Stimulated activated naive B cell treated with anti-CD40 and anti-IgM and Interleukin-4, amounts not matched to agents 10 μg/mL and 1 μg/mL and 100 μg/mL, for 72 hours (primary cell): Measurements from ENCODE around the gene DESI2.
A peak's percentile ranks its signal among the peaks of the same experiment; 100 is the strongest.

Experiments
- ATAC-seq, 2 donors: fragments of 150-1000 bp; cut with Tn5 transposase; replicated peaks; 2 replicates each; pipeline ENCODE4 v1.10.0; 2021; ENCODE audit warnings: moderate library complexity in 1 of 2
- DNase-seq: peaks from one replicate; pipeline ENCODE4 v3.0.0; 2021
- H3K27ac Mint-ChIP-seq: one replicate; pipeline ENCODE4 v1.8.0; 2022; ENCODE audit warnings: mild to moderate bottlenecking, mixed read lengths
- H3K27me3 Mint-ChIP-seq, 2 donors: one replicate each; pipeline ENCODE4 v1.8.0; 2022; ENCODE audit warnings: mixed read lengths in 2 of 2
- H3K36me3 Mint-ChIP-seq, 2 donors: one replicate each; pipeline ENCODE4 v1.8.0; 2022; ENCODE audit warnings: mixed read lengths in 2 of 2, mild to moderate bottlenecking in 1 of 2
- H3K4me1 Mint-ChIP-seq, 2 donors: one replicate each; pipeline ENCODE4 v1.8.0; 2022; ENCODE audit warnings: mixed read lengths in 2 of 2, mild to moderate bottlenecking in 1 of 2
- H3K4me3 Mint-ChIP-seq, 2 donors: one replicate each; pipeline ENCODE4 v1.8.0; 2022; ENCODE audit warnings: mild to moderate bottlenecking in 2 of 2, mixed read lengths in 2 of 2, moderate library complexity in 1 of 2
- H3K9me3 Mint-ChIP-seq, 2 donors: one replicate each; pipeline ENCODE4 v1.8.0; 2022; ENCODE audit warnings: mixed read lengths in 2 of 2, mild to moderate bottlenecking in 1 of 2

The DESI2 gene

GRCh38 chr1:244705261-244706234 lies 52.6 kb downstream of the DESI2 start:
- H3K27me3 Mint-ChIP-seq: no peaks in the 10 kb centered on the region
- H3K9me3 Mint-ChIP-seq: peaks cover 2 to 7% of the 10 kb centered on the region in 2 donors
- no peak overlapping the region for H3K4me3 Mint-ChIP-seq
- DNase-seq (no peak), ATAC-seq (no peak)
- H3K27ac Mint-ChIP-seq: no peak overlapping the region
- no peaks in the 10 kb centered on the region for H3K4me1 Mint-ChIP-seq
- H3K36me3 Mint-ChIP-seq: peaks cover 25 to 34% of the 10 kb centered on the region in 2 donors

DNA sequence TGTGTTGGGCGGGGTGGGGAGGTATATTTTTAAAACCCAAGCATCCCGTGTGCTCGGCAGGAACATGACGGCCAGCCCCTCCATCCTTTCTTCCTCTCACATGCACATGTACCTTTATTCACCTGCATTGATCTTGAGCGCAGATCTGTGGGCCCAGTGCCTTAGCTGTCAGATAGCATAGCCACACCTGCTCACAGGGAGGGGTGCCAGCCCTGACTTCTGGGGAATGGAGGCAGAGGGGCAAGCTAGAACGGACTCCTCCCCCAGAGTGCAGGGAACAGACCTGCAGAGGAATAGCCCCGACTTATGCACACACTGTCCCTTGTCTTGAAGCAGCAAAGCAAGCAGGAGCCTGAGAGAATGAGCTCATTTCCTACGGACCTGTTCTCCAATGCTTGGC lies 56.1 kb downstream of the DESI2 start:
- ATAC-seq (no peak), DNase-seq (no peak)
- H3K4me1 Mint-ChIP-seq: no peaks in the 10 kb centered on the region
- no peak overlapping the region for H3K27ac Mint-ChIP-seq
- H3K27me3 Mint-ChIP-seq: no peaks in the 10 kb centered on the region
- peaks cover 8 to 14% of the 10 kb centered on the region in 2 donors for H3K36me3 Mint-ChIP-seq
- H3K9me3 Mint-ChIP-seq: no peaks in the 10 kb centered on the region
- H3K4me3 Mint-ChIP-seq: no peak overlapping the region

DNA sequence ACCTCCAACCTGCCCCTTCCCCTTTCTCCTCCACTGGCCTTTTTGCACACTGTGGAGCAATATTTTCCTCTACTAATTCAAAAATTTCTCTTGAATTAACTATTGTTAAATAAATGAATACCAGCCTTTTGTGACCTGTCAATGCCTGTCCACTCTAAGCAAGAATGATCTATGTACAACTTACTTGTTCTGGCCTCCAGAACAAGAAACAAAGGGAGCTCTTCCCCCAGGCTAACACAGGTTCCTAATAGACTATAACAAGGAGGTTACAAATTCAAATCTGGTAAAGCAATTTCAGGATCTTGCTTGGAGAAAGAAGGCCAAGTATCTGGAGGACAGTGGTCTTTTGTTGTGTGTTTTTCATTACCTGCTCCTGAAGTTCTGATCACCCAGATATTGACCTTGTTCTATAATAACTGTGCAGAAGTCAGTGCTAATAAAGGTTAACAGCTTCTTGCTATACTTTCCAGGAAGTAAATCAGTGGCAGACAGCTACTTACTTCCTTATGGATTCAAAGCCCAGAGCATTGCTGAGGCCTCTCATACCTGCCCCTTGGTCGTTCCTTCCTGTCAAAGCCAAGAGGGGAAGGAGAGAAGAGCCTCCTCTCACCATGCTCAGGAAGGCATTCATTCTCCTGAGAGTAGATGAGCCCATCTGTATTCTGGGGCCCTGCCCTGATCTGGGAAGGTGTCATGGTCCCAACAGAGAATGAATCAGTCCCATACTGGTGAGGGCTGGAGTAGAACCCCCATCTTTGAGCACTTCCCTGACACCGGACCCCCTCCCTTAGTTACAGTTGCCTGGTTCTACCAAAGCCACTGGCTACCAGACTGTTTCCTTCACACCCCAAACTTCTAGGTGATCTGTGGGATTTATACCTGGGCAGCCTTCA lies 56.8 kb downstream of the DESI2 start:
- Mint-ChIP-seq H3K4me1 (no peaks in the 10 kb centered on the region), H3K4me3 (no peak overlapping the region), H3K36me3 (peaks cover 3 to 10% of the 10 kb centered on the region in 2 donors), H3K27me3 (no peaks in the 10 kb centered on the region), H3K9me3 (no peaks in the 10 kb centered on the region), H3K27ac (no peak overlapping the region)
- DNase-seq (no peak), ATAC-seq (no peak)

GRCh38 chr1:244710474-244711062 lies 57.6 kb downstream of the DESI2 start:
- Mint-ChIP-seq H3K27me3 (no peaks in the 10 kb centered on the region), H3K36me3 (peaks cover under 1 to 7% of the 10 kb centered on the region in 2 donors), H3K9me3 (no peaks in the 10 kb centered on the region), H3K27ac (no peak overlapping the region), H3K4me3 (no peak overlapping the region), H3K4me1 (no peaks in the 10 kb centered on the region)
- DNase-seq (no peak), ATAC-seq (peak in 1 of 2 donors; percentile 22)

- no peak for DNase-seq
- H3K36me3 Mint-ChIP-seq: no peaks in the 10 kb centered on the region
- no peak overlapping the region for H3K4me3 Mint-ChIP-seq
- no peaks in the 10 kb centered on the region for H3K4me1 Mint-ChIP-seq
- H3K27ac Mint-ChIP-seq: no peak overlapping the region
- no peaks in the 10 kb centered on the region for H3K9me3 Mint-ChIP-seq
- ATAC-seq: peak in 1 of 2 donors; percentile 41
- H3K27me3 Mint-ChIP-seq: no peaks in the 10 kb centered on the region
These were observed 59.7 kb downstream of the DESI2 start for GRCh38 chr1:244712669-244713068.

DNA sequence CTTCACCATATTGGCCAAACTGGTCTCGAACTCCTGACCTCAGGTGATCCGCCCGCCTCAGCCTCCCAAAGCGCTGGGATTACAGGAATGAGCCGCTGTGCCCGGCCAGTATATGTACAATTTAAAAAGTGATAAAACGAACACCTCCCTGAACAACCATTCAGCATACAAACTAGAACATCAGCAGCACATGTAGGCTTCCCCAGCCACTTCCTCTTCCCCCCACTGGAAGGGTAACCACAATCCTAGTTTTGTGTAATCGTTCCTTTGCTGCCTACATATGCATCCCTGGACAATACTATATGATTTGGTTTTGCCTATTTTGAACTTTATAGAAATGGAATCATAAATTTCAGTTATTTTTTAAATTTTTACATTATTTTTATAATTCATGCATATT lies 60.4 kb downstream of the DESI2 start:
- Mint-ChIP-seq H3K4me3 (no peak overlapping the region), H3K27ac (no peak overlapping the region), H3K9me3 (no peaks in the 10 kb centered on the region), H3K27me3 (no peaks in the 10 kb centered on the region), H3K4me1 (no peaks in the 10 kb centered on the region), H3K36me3 (no peaks in the 10 kb centered on the region)
- ATAC-seq (no peak), DNase-seq (no peak)

DNA sequence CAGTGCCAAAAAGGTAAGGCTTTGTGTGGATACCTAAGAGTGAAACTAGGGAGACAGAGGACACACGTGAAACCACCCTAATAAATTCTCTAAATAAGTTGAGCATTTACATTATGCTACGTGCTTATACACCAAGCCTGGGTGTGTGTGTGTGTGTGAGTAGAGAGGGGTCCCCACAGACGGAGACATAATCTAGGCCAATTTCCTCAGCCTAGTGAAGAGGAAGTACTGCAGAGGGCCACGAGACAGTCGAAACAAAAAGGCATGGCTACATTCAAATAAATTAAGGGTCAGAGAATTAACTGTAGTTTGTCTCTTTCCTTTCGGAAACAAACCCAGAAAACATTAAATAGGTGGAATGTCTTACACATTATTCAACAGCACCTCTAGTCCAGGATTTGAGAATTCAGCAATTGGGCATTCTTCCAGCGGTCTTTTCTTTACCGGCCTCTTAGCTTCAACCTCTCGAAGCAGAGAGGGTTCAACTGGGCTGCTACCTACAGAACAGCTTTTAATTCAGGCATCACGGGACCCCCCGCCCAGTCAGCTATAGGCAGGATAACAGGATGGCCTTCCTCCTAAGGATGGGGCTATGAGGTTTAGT lies 75.0 kb downstream of the DESI2 start:
- ATAC-seq (no peak), DNase-seq (no peak)
- H3K27ac Mint-ChIP-seq: no peak overlapping the region
- peaks cover 7 to 32% of the 10 kb centered on the region in 2 donors for H3K4me1 Mint-ChIP-seq
- H3K9me3 Mint-ChIP-seq: no peaks in the 10 kb centered on the region
- peaks cover 0 to 5% of the 10 kb centered on the region in 2 donors for H3K27me3 Mint-ChIP-seq
- H3K36me3 Mint-ChIP-seq: no peaks in the 10 kb centered on the region
- H3K4me3 Mint-ChIP-seq: no peak overlapping the region

DNA sequence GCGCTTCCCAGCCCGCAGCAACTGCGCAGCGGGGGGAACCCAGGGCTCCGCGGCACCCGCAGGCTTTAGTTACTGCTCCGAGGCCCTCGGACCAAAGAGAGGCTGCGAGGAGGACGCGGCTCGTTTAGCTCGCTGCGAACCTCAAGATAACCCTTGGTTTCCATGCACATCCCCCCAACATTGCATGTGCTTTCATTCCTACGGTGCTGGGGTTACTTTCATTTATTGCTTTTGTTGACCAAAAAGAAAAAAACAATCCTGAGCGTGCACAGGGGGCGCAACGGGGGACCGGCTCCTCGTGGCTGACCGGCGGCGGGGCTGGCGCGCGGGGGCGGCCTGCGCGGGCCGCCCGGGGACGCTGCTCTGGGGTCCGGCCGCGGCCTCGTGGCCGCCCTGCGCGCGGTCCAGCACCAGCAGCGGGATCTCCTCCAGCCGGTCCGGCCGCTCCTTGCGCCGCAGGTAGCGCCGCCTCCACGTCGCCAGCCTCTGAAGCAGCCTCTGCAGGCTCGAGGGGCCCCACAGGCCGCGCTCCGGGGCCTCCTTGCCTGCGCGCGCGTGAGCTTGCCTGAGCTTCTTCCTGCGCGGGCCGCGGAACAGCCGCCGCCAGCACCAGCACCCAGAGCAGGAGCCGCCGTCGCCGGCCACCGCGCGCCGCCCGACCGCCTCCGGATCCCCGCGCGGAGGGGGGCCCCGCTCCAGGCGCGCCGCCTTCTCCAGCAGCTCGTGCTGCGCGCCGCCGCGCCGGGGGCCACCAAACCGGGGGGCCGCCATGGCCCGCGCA lies 77.4 kb downstream of the DESI2 start:
- ATAC-seq (peak; percentile 47 to 48), DNase-seq (peak; percentile 20)
- Mint-ChIP-seq H3K27ac (peak overlapping the region; percentile 85), H3K36me3 (peaks cover 3% of the 10 kb centered on the region in 2 donors), H3K27me3 (peaks cover 0 to 5% of the 10 kb centered on the region in 2 donors), H3K9me3 (peaks cover 0 to 3% of the 10 kb centered on the region in 2 donors), H3K4me3 (peak overlapping the region; percentile 87 to 88), H3K4me1 (peaks cover 11 to 36% of the 10 kb centered on the region in 2 donors)

GRCh38 chr1:244730934-244731434 lies 78.1 kb downstream of the DESI2 start:
- ATAC-seq (no peak), DNase-seq (no peak)
- H3K27ac Mint-ChIP-seq: peak overlapping the region; percentile 76
- H3K9me3 Mint-ChIP-seq: peaks cover 4 to 5% of the 10 kb centered on the region in 2 donors
- peak overlapping the region; percentile 87 to 88 for H3K4me3 Mint-ChIP-seq
- H3K36me3 Mint-ChIP-seq: peaks cover 6 to 7% of the 10 kb centered on the region in 2 donors
- H3K4me1 Mint-ChIP-seq: peaks cover 13 to 42% of the 10 kb centered on the region in 2 donors
- H3K27me3 Mint-ChIP-seq: peaks cover 0 to 5% of the 10 kb centered on the region in 2 donors

DNA sequence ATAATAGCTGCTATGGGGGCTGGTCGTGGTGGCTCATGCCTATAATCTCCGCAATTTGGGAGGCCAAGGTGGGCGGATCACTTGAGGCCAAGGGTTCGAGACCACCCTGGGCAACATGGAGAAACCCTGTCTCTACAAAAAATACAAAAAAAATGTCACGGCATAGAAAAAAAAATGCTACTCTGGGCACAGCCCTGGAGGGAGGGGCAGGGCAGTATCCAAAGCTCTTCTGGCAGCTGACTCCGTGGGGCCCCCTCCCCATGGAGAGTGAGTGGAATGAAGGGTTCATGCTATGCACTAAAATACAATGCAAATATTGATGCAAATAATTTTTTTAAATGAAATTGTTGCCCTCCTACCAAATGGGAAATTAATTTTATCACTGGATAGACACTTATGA lies 78.7 kb downstream of the DESI2 start:
- DNase-seq: no peak
- H3K36me3 Mint-ChIP-seq: peaks cover 6 to 9% of the 10 kb centered on the region in 2 donors
- peaks cover 13 to 43% of the 10 kb centered on the region in 2 donors for H3K4me1 Mint-ChIP-seq
- no peak overlapping the region for H3K4me3 Mint-ChIP-seq
- H3K27me3 Mint-ChIP-seq: peaks cover 0 to 5% of the 10 kb centered on the region in 2 donors
- H3K27ac Mint-ChIP-seq: no peak overlapping the region
- no peak for ATAC-seq
- H3K9me3 Mint-ChIP-seq: peaks cover 5% of the 10 kb centered on the region in 2 donors

DNA sequence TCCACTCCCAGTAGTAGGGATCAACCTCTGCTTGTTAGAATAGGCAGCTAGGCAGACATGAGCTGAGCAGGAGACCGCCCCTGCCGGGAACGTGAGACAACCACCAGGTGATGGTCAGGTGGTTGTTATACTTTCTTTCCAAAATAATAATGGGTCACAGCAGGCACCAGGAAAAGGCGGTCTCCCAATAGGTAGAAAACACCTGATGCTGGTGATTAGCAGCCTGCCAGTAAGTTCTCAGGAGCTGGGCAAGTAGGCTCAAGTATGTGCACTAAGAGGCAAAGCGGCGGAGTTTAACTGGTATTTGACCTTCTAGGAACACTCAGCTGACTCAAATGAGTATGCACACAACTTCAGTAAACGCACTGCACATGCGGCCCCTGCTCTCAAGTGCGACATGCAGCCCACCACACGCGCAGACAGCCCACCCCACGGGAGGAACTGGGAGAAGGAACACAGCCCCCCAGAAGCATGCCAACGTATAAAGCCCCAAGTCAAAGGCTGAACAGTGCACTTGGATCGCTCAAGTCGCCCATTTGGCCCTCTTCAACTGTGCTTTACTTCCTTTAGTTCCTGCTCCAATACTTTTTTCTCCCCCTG lies 80.0 kb downstream of the DESI2 start:
- Mint-ChIP-seq H3K4me3 (no peak overlapping the region), H3K27me3 (peaks cover 0 to 5% of the 10 kb centered on the region in 2 donors), H3K4me1 (peaks cover 10 to 37% of the 10 kb centered on the region in 2 donors), H3K9me3 (peaks cover 5% of the 10 kb centered on the region in 2 donors), H3K36me3 (peaks cover 6 to 9% of the 10 kb centered on the region in 2 donors), H3K27ac (peak overlapping the region; percentile 20)
- ATAC-seq (no peak), DNase-seq (no peak)

DNA sequence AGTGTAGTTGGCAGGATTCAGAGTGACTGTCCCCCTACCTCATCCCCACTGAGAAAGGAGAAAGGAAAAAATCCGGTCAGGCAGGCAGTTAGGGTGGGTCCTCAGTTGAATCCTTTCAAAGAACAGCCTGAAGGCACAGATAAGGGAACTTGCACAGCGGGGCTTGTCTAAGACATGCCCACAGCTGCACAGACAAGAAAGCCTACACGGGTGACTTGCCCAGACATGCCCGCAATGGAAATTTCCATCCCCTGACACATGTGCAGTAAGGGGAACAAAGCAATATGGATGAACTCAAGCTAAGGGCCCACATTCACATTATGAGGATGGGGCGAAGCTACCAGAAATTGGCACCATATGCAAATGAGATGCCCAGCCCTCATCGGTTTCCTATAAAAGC lies 82.5 kb downstream of the DESI2 start:
- ATAC-seq: peak; percentile 80 to 86
- Mint-ChIP-seq H3K36me3 (peaks cover 6 to 11% of the 10 kb centered on the region in 2 donors), H3K27me3 (peaks cover 0 to 5% of the 10 kb centered on the region in 2 donors), H3K27ac (peak overlapping the region; percentile 92), H3K9me3 (peaks cover 5 to 8% of the 10 kb centered on the region in 2 donors), H3K4me3 (peak overlapping the region in 1 of 2 donors; percentile 39), H3K4me1 (peaks cover 12 to 28% of the 10 kb centered on the region in 2 donors)
- DNase-seq: peak; percentile 53
